ENCODE results near the gene TOE1. TPM values are rescaled to one million over a fixed set of nuclear protein-coding genes. Genes with fewer than 3 reads are reported as not detected.

TOE1 gene
- polyA plus RNA-seq, 3 donors: 3.9 to 8.1 (median 5.8) TPM

DNA sequence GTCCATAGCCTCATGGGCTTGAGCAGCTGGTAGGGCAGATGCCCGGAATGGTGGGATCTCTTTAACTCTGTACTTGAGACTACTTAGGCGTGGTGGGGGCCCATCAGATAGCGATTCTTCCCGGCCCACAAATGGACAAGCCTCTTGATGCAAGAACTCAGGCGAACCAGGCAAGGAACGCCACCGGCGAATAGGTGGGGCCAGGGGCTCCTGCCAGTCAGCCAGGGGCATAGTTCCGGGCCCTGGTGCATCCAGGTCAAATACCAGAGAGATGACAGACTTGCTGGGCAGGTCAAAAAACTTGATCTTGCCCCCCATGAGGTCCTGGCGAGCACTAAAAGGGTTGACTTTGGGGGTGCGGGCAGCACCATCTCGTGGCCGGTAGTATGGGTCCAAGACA, 5.0 kb downstream of the TOE1 start:
- no peaks in the 10 kb centered on the region for H3K27me3 ChIP-seq (ENCODE audit: control insufficient read depth in 2 of 2, insufficient read depth in 2 of 2, low read length in 2 of 2)
- H2AFZ ChIP-seq (ENCODE audit: insufficient read depth, low read depth, low read length, poor library complexity, severe bottlenecking): no peak overlapping the region
- WGBS (ENCODE audit: insufficient coverage): 95% methylated on average over 10 of the region's 13 CpGs
- no peaks in the 10 kb centered on the region for H3K9me3 ChIP-seq (replicated peaks in 1 of 2; ENCODE audit: control insufficient read depth in 1 of 2, insufficient read depth in 1 of 2, low read length in 2 of 2)
- no peaks in the 10 kb centered on the region for H3K9me3 Mint-ChIP-seq
- peak overlapping the region in 1 of 7 donors; percentile 10 for H3K27ac Mint-ChIP-seq
- peaks cover 0 to 1% (median 0%) of the 10 kb centered on the region in 3 donors for H3K27me3 Mint-ChIP-seq (ENCODE audit: low read depth in 3 of 3)
- no peak overlapping the region for H3K4me2 ChIP-seq (replicated peaks; ENCODE audit: extremely low read depth, low read length, poor library complexity, severe bottlenecking)
- peaks cover 30% of the 10 kb centered on the region for H3K79me2 ChIP-seq (ENCODE audit: insufficient read depth, low read length)
- intact Hi-C loops (cut with micrococcal nuclease): loop anchor here in 1 of 2 donors (10.0 kb wide), 1 partner anchor 230 kb away; no protein-coding TSS in a partner anchor
- no peak overlapping the region for H3K4me3 ChIP-seq (replicated peaks in 1 of 3; ENCODE audit: low read depth in 2 of 3, low read length in 3 of 3)
- peaks cover 15% of the 10 kb centered on the region for H4K20me1 ChIP-seq (ENCODE audit: insufficient read depth, low read length)
- H3K4me1 ChIP-seq (ENCODE audit: control insufficient read depth in 1 of 2, insufficient read depth in 2 of 2, low read length in 2 of 2): peaks cover 25 to 28% of the 10 kb centered on the region in 2 donors
- peaks cover 29% of the 10 kb centered on the region for H3K4me1 Mint-ChIP-seq
- peaks cover 44 to 62% of the 10 kb centered on the region in 2 donors for H3K36me3 ChIP-seq (replicated peaks in 1 of 2; ENCODE audit: control insufficient read depth in 1 of 2, insufficient read depth in 2 of 2, low read length in 2 of 2)
- no peak overlapping the region for H3K4me3 Mint-ChIP-seq
- H3K9ac ChIP-seq (ENCODE audit: insufficient read depth, low read length, poor library complexity, severe bottlenecking): no peak overlapping the region
- no peak for DNase-seq
- TF ChIP-seq, protein P1, sequence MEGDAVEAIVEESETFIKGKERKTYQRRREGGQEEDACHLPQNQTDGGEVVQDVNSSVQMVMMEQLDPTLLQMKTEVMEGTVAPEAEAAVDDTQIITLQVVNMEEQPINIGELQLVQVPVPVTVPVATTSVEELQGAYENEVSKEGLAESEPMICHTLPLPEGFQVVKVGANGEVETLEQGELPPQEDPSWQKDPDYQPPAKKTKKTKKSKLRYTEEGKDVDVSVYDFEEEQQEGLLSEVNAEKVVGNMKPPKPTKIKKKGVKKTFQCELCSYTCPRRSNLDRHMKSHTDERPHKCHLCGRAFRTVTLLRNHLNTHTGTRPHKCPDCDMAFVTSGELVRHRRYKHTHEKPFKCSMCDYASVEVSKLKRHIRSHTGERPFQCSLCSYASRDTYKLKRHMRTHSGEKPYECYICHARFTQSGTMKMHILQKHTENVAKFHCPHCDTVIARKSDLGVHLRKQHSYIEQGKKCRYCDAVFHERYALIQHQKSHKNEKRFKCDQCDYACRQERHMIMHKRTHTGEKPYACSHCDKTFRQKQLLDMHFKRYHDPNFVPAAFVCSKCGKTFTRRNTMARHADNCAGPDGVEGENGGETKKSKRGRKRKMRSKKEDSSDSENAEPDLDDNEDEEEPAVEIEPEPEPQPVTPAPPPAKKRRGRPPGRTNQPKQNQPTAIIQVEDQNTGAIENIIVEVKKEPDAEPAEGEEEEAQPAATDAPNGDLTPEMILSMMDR (IDR thresholded peaks at IDR 0.05): no peak
- H3K36me3 Mint-ChIP-seq: peaks cover 51 to 62% of the 10 kb centered on the region in 2 donors
- no peak overlapping the region for H3K27ac ChIP-seq (ENCODE audit: low read depth in 1 of 2, low read length in 2 of 2)

- intact Hi-C loops (cut with micrococcal nuclease): loop anchor here in 1 of 2 donors (10.0 kb wide), 1 partner anchor 228 kb away; no protein-coding TSS in a partner anchor
- Histone ChIP-seq H3K27me3 (ENCODE audit: control insufficient read depth in 2 of 2, insufficient read depth in 2 of 2, low read length in 2 of 2) (no peaks in the 10 kb centered on the region), H2AFZ (ENCODE audit: insufficient read depth, low read depth, low read length, poor library complexity, severe bottlenecking) (no peak overlapping the region), H3K36me3 (replicated peaks in 1 of 2; ENCODE audit: control insufficient read depth in 1 of 2, insufficient read depth in 2 of 2, low read length in 2 of 2) (peaks cover 44 to 62% of the 10 kb centered on the region in 2 donors), H3K9ac (ENCODE audit: insufficient read depth, low read length, poor library complexity, severe bottlenecking) (no peak overlapping the region), H3K4me1 (ENCODE audit: control insufficient read depth in 1 of 2, insufficient read depth in 2 of 2, low read length in 2 of 2) (peaks cover 14 to 16% of the 10 kb centered on the region in 2 donors), H3K4me2 (replicated peaks; ENCODE audit: extremely low read depth, low read length, poor library complexity, severe bottlenecking) (no peak overlapping the region), H4K20me1 (ENCODE audit: insufficient read depth, low read length) (peaks cover 5% of the 10 kb centered on the region), H3K27ac (ENCODE audit: low read depth in 1 of 2, low read length in 2 of 2) (no peak overlapping the region), H3K79me2 (ENCODE audit: insufficient read depth, low read length) (peaks cover 18% of the 10 kb centered on the region), H3K4me3 (replicated peaks in 1 of 3; ENCODE audit: low read depth in 2 of 3, low read length in 3 of 3) (no peak overlapping the region), H3K9me3 (replicated peaks in 1 of 2; ENCODE audit: control insufficient read depth in 1 of 2, insufficient read depth in 1 of 2, low read length in 2 of 2) (no peaks in the 10 kb centered on the region)
- peaks cover 16% of the 10 kb centered on the region for H3K4me1 Mint-ChIP-seq
- no CpG with 5 or more reads among the region's 2 CpGs for WGBS (ENCODE audit: insufficient coverage)
- peaks cover 0 to 1% (median 0%) of the 10 kb centered on the region in 3 donors for H3K27me3 Mint-ChIP-seq (ENCODE audit: low read depth in 3 of 3)
- peak overlapping the region in 2 of 7 donors; percentile 6 to 52 for H3K27ac Mint-ChIP-seq
- TF ChIP-seq, protein P1 (IDR thresholded peaks at IDR 0.05): no peak
- DNase-seq: no peak
- peaks cover 52 to 61% of the 10 kb centered on the region in 2 donors for H3K36me3 Mint-ChIP-seq
- H3K9me3 Mint-ChIP-seq: no peaks in the 10 kb centered on the region
- no peak overlapping the region for H3K4me3 Mint-ChIP-seq
Measured at GRCh38 chr1:45346473-45346872, 6.5 kb downstream of the TOE1 start.
